GM19025 (cell line): ENCODE data around the gene NKG7.
"Not testable (repeated sequence)": the region's sequence is repeated elsewhere in the genome, so short reads cannot be mapped to it uniquely, and the experiment has no call there.

ENCODE experiments used
- ATAC-seq: cut with Tn5 transposase; IDR thresholded peaks from one replicate; pipeline ENCODE4 v1.9.1; 2021; ENCODE audit warnings: mild to moderate bottlenecking, low read depth, moderate library complexity; ENCODE audit not compliant: unreplicated experiment

NKG7 gene, protein sequence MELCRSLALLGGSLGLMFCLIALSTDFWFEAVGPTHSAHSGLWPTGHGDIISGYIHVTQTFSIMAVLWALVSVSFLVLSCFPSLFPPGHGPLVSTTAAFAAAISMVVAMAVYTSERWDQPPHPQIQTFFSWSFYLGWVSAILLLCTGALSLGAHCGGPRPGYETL

DNA sequence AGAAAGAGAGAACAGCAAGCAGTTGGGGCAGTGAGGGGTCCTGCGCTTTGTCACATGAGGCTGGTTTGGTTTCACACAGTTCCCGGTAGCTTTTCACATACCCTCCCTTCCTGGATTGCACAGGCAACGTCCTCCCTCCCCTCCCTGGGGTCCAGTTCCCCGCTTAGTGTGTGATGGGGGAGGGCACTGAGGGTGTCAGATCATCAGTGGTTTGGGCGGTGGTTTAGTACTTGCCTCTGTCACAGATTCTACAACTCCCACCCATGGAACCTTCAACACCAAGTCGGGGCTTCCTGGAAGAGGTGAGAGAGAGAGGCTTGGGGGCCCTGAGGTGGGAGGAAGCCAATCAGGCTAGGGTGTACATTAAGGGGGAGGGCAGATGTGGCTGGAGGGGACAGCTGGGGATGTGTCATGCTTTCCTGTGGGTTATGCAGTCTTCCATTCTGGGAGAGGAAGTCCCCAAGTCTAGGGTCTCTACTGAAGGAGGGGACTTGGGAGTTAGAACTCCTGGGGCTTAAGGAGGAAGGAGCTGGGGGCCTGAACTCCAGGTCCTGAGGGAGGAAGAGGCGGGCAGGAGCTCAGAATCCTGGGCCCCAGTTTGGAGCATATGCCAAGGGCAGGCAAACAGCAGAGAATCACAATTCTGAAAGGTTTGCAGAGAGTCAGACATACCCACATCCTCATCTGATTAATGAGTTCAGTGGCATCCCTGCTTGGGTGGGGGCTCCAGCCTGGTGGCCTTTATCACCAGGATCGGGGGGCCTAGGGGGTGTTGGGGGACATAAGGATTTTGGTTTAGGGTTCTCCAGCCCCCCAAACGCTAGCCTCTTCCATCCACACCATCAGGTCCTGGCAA is at the start of gene NKG7:
TSS of gene NKG7 (minus strand) at position 6 of the 856 bp plus-strand sequence. CDS start 119 bp downstream, outside the sequence.
- no peak for ATAC-seq

DNA sequence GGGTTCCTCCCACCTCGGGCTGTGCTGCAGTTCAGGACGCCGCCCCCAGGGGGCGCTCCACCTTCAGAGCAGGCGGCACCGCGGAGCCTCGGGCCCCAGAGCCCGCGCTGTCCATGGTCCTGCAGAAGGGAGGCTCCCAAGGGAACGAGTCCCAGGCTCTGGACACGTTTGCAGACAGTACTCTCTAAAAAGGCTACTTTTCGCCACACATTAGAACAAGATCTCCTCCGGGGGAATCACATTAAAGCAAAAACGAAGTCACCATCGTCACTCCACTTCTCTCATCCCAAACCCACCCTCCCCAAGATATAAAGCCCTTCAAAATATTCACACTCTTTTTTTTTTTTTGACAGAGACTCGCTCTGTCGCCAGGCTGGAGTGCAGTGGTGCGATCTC is 49.6 kb upstream of the NKG7 start:
- no peak for ATAC-seq

DNA sequence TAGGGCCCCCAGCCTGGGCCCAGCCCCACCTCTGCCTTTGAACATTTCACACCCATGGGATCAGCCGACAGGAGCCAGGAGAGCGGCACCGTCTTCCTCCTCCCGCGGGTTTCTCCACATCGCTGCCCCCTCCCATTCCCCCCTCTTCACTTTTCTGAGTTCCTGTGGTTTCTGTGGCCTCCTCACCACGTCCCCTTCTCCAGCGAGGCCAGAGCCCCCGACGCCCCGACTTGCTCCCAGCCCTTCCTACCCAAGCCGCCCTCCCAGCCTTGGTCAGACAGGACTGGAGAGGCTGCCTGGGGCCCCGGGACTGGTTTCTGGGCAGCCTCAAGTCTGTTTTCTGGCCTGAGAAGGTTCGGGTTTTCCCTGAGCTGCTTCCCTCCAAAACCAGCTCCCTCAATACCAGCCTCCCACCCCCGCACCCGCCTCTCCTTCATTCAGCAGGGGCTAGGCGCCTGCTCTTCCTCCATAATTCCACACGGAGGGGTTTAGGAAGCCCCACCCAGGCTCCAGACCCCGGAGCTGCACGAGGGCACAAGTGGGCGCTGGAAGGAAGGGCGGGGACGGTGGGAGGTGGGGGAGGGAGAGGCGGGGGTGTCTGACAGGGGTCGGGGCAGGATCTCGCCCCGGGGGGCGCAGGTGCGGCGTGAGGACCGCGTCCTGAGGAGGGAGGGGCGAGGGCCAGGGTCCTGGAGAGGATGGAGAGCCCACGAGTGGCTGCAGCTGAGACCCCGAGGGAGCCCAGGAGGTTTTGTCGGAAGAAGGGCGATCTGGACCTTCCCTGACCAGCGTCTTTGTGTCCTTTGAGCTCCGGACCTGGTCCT is 49.0 kb upstream of the NKG7 start:
- ATAC-seq = no peak

DNA sequence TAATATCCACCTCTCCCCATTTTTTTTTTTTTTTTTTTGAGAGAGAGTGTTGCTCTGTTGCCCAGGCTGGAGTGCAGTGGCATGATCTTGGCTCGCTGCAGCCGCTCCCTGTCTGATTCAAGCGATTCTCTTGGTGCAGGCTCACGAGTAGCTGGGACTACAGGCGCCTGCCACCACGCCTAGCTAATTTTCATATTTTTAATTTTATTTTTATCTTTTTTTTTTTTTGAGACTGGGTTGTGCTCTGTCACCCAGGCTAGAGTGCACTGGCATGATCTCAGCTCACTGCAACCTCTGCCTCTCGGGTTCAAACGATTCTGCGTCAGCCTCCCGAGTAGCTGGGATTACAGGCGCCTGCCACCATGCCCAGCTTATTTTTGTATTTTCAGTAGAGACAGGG is 48.1 kb upstream of the NKG7 start:
- ATAC-seq = not testable (repeated sequence)

DNA sequence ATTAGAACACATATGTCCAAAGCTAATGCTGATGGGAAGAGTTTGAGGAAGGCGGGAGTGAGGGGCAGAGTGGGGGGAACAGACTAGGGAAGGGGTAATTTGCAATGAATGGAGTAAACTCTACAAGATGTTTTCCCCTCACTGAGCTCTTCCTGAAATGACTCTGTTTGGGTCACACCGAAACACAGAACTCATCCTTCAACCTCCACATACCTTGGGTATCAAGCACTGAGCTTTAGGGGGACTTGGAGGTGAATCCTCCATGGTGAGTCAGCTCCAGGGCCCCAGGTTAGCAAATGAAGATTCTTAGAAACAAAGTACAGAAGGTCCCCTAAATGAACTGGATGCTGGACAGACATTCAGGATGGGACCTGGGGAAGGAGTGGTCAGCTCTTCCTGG is 46.3 kb upstream of the NKG7 start:
- no peak for ATAC-seq

DNA sequence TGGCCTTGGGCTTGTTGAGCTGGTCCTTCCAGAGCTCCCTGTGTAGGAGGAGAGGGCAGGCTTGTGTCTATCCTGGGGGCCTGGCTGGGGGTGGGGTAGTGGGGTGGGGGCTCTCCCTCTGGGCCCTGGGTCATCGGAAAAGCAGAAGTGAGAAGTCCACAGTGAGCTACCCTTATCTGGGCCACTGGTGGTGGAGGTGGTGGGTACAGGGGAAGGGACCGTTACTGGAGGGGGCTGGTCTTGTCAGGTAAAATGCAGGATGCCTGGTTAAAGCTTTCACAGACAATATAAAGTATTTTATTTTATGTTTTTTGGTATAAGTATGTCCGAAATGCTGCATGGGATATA is 45.3 kb upstream of the NKG7 start:
- ATAC-seq = no peak

DNA sequence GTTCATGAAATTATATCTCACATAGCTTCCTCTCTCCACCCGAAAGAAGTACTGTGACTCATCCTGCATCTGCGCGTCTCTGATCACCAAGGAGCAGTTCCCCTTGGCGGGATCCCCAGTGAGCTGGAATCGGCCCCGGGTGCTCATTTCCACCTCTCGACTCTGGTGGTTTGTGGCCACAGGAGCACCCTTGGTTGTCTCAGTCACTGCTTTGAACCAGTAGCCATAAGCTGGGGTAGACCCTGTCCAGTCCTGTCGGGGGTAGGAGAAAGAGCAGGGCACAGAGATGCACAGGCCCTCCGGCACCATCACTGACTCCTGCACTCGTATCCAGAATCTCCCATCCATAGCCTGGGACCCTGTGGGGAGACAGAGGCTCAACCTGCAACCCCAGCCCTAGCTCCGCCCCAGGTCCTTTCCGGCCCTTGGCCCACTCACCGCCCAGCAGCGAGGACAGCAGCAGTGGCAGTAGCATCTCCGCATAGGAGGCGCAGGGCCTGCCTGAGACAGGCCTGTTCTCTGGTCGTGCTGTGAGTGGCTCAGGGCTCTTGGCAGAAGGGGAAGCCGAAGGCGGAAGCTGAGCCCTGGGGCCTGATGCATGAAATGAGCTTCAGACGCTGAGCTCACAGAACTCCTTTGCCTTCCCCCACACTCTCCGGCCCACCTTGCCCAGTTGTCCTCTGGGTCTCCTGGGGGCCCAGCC is 44.8 kb upstream of the NKG7 start, which contains the start of gene SIGLEC10:
TSS of gene SIGLEC10 (minus strand) at position 536 of the 703 bp plus-strand sequence. CDS start at position 475, 61 bp downstream.
- no peak for ATAC-seq

DNA sequence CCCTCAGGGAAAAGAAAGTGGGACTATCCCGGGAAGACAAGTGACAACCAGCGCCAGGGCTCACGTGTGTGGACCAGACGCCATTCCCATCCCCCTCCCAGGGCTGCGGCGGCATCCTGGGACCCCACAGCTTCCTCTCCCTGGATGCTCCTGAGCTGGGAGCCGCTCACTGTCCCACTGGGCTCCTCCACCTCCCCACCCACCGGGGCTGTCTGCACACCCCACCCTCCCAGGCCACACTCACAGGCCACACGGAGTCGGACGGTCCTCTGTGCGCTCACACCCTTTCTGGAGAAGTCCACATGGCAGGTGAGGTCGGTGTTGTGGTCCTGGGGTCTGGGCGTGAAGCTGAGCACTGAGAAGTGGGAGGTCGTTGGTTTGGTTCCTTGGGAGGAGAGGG is 44.0 kb upstream of the NKG7 start:
- not testable (repeated sequence) for ATAC-seq

DNA sequence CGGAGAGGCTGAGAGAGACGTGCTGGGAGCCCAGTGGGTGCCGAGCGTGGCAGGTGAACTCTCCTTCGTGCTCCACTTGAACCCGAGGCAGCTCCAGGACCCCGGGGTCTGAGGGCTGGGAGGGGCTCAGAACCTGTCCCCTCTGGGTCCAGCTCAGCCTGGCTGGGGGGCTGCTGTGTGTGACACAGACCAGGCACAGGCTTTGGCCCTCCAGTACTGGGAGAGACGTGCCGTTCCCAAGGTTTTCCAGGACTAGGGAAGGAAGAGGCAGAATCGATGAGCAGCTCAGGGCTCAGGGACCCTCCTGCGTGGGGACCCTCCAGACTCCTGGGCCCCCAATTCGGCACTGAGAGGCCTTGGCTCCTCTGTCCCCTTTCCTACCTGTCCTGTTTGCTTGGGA is 42.7 kb upstream of the NKG7 start:
- no peak for ATAC-seq

DNA sequence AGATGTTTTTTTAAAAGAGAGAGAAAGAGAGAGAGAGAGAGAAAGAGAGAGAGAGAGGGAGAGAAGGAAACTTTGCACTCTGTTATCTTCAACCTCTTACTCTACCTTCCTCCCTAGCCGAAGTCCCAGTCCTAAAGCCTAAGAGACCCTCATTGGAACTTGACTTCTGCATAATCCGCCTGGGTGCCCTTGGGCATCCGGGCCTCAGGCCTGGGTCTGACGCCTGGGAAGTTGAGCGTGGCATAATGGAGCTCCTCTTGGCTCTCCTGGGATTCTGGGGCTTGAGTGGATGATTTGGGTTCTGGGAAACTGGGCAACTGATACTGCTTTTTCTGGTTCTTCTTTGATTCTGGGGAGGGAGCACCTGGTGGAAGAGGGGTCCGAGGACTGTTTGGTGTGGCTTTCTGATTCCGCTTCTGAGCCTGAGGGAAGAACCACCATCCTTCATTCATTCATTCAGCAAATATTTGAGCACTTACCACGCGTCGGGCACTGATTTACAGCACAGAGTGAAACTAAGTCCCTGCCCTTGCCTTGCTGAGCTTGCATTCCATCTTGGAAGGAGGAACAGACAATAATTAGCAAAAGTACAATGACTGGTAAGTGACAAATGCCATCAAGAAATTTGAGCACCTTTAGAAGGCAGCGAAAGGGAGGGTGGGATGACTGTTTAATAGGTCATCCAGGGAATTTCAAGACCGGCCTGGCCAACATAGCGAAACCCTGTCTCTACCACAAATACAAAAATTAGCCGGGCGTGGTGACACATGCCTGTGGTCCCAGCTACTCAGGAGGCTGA is 38.7 kb upstream of the NKG7 start:
- ATAC-seq = no peak

DNA sequence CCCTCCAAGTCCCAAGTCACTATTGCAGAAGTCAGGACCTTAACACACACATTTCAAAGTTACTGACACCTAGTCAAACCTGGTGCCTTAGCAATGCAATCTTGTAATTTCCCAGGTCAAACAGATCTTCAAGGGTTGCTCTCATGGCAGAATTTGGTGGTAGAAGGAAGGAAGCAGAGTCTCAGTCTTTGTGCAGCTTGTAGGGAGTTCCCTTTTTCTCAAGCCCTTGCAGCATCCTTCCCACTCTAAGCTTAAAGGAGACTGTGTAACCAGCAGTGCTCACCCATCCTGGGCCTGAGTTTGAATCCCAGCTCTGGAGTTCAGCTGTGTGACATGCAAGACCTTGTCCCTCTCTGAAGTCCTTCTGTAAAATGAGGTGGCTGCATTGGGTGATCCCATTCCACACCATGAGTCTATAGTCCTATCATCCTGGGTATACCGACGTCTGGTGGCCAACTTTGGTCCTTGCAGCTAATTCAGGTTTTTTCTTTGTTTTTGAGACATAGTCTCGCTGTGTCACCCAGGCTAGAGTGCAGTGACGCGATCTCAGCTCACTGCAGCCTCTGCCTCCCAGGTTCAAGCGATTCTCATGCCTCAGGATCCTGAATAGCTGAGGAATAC is 35.2 kb upstream of the NKG7 start:
- no peak for ATAC-seq

DNA sequence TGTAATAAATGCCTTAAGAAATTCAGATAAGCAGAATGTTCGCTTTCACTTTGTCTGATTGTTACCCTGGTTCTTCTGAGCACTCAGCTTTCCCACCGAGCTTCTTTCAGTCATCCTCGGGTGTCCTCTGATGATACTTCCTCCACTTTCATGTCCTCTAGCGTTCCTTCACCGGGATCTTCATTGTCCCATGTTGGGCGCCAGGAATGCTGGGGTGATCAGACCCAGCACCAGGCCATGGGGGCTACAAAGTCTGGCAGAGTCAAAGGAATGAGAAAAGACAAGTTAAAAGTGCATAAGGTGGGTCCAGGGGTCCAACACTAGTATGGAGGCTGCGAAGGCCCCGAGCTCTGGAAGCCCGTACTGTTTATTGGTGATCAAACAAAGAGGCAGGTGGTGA is 29.7 kb upstream of the NKG7 start:
- ATAC-seq = no peak

DNA sequence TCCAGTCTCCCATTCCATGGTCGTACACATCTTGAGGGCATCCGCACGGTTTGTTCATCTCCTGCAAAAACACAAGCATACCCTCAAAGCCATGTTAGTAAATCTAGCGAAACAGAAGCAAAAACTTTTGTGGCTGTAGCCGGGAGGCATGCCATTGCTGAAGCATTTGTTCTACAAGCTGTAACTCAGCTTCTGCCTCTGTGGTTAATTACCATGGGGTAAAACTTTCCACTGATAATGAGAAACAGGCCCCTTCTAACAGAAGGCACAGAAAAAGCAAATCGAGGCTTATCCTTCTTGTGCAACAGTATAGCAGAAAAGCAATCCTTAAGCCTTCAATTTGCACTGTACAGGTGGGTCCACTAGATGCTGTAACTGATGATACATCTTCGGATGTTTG is 27.5 kb upstream of the NKG7 start:
- ATAC-seq = not testable (repeated sequence)

DNA sequence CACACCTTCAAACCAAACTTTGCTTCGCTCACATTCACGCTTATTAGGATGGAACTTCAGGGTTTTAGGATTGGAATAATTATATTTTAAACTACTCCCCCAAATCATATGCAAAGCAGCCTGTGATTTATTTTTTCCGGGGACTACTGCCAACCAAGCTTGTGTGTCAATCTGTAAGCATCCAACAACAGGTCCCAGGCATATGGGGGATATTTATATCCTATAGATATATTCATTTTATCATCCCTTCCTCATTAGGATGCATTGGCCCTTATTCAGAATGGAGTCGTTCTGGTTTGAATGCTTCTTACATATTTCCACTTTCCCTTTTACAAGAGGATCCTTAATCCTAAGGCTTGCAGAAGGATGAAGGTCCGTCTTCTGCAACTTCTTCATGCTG is 26.8 kb upstream of the NKG7 start:
- ATAC-seq = no peak

DNA sequence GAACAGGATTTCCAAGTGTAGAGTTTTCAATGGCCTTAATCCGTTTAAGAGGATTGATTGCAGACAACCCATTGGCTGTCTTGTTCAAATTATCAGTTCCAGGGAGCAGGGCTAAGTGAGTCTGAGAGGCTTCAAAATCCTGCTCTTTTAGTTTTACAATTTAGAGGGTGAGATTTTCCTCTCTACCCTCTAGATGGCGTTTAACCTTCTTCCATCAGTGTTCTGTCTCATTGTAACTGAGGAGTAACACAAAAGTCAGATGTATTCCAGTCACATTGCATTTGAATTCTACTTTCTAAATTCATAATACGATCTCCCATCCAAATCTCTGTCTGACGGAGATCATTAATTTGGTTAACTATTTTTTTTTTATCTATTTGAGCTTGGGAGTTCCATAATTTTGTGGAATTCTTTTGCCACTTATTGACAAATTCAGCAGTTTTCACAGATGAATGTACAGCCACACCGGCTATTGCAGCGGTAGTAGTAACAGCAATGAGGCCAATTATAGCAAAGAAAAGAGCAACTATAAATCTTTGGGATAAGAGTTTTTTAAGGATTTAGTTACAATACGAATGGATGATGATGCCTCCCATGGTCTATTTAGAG is 25.7 kb upstream of the NKG7 start:
- no peak for ATAC-seq

DNA sequence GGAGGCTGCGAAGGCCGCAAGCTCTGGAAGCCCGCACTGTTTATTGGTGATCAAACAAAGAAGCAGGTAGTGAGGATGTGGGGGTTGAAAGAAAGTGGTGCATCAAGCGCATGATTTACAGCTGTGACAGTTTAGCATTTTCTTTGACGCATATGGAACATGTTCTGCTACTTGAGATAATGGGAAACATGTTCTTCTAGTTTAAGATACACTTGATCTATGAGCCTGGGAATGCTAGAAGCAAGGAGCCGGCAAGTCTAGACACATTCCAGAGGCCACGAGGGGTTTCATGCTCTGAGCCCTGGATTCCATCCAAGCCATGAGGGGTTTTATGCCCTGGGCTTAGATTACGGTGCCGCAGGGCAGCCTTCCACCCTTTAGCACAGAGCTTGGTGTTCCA is 25.0 kb upstream of the NKG7 start:
- ATAC-seq = not testable (repeated sequence)

DNA sequence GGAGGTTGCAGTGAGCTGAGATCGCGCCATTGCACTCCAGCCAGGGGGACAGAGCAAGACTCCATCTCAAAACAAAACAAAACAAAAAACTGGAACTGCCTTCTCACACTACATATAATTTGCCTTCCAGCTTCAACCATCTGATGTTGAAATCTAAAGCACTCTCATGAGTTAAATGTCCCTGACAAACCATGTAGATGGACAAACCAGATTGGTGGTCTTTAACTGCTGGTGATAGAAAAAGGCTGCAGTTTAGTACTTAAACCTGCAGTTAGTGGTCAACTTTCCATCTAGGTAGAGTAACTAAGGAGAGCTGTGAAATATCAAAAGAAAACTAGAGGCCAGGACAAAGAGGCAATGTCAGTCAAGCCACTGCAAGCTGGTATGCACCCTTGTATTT is 23.7 kb upstream of the NKG7 start:
- ATAC-seq = no peak

DNA sequence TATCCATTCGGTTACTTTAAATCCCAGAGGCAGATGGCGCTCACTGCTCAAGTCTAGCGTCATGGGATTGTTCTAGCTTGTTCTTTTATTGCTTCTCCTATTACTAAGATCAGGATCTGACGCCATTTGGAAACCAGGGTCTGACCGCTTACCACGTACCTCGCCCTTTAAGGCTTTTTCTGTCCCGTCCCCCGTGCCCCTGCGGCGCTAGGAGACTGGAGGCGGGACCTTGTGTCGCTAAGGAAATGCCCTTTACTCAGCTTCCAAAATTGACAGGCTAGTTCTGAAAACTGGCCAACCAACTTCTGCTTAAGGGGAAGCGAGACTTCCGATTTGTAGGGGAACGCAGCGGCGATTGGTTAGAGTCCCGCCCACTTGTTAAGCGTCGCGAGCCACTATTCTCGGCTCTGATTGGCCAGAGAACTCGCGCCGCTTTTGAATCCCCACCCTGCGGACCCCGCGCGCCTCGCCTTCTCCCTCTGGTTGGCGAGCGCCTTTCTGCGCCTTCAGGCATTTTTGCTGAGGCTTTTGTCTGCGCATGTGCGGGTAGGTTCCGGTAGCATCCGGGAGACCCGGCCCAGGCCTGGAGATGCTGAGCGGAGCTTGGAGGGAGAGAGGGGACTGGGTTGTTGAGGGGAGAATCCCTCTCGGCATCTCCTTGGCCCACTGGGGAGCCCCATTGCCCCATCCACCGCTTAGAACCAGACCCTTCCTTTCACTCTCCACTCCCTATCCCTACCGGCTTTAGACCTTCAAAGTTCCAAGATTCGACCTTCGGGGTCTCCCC is 21.8 kb upstream of the NKG7 start:
- ATAC-seq = peak; percentile 88
